ENCODE results near the gene SLC2A10.

Gene SLC2A10

DNA sequence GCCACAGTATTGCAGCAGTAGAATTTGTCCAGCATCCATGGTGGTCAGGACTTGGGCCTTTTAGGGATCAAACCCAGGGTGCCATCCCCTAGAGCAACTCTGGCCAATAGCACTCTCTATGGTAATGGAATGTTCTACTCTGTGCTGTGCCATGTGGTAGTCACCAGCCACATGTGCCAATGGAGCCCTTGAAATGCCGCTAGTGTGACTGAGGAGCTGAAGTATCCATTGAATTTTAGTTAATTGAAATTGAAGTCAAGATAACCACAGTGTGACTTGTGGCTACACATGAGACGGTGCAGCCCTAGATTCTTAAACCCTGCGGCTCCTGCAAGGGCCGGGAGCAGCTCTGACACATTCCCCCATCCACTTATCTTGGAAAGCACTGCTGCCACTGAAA is 54.6 kb downstream of the SLC2A10 start:
- H3F3A ChIP-seq (ENCODE audit: insufficient read depth), result no peaks in the 10 kb centered on the region
- no peaks in the 10 kb centered on the region for H3K9me3 ChIP-seq (ENCODE audit: insufficient read depth, low read length)
- H2AFZ ChIP-seq (ENCODE audit: low read depth, low read length, severe bottlenecking), result no peak overlapping the region
- H4K20me1 ChIP-seq (ENCODE audit: low read depth, low read length), result no peaks in the 10 kb centered on the region
- H3K9me2 ChIP-seq (replicated peaks; ENCODE audit: insufficient read depth, low read length), result no peaks in the 10 kb centered on the region
- no peak overlapping the region for H3K27ac ChIP-seq (ENCODE audit: low read depth, low read length)
- TF ChIP-seq, protein P1, sequence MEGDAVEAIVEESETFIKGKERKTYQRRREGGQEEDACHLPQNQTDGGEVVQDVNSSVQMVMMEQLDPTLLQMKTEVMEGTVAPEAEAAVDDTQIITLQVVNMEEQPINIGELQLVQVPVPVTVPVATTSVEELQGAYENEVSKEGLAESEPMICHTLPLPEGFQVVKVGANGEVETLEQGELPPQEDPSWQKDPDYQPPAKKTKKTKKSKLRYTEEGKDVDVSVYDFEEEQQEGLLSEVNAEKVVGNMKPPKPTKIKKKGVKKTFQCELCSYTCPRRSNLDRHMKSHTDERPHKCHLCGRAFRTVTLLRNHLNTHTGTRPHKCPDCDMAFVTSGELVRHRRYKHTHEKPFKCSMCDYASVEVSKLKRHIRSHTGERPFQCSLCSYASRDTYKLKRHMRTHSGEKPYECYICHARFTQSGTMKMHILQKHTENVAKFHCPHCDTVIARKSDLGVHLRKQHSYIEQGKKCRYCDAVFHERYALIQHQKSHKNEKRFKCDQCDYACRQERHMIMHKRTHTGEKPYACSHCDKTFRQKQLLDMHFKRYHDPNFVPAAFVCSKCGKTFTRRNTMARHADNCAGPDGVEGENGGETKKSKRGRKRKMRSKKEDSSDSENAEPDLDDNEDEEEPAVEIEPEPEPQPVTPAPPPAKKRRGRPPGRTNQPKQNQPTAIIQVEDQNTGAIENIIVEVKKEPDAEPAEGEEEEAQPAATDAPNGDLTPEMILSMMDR (IDR thresholded peaks at IDR 0.05; ENCODE audit: insufficient read depth, low read length, poor library complexity, severe bottlenecking), result no peak
- TF ChIP-seq EZH2phosphoT487 (conservative IDR thresholded peaks at IDR 0.05; ENCODE audit: low read length), result no peak
- H3K4me2 ChIP-seq (ENCODE audit: low read depth, low read length, poor library complexity, severe bottlenecking), result no peak overlapping the region
- H3K36me3 ChIP-seq (ENCODE audit: low read length), result no peaks in the 10 kb centered on the region
- no peak overlapping the region for H3K9ac ChIP-seq (ENCODE audit: low read length)
- H3K27me3 ChIP-seq (ENCODE audit: low read length), result no peaks in the 10 kb centered on the region
- H3K79me2 ChIP-seq (ENCODE audit: insufficient read depth, low read length), result no peaks in the 10 kb centered on the region
- no peak overlapping the region for H3K4me3 ChIP-seq (ENCODE audit: insufficient read depth, low read length, poor library complexity, severe bottlenecking)

DNA sequence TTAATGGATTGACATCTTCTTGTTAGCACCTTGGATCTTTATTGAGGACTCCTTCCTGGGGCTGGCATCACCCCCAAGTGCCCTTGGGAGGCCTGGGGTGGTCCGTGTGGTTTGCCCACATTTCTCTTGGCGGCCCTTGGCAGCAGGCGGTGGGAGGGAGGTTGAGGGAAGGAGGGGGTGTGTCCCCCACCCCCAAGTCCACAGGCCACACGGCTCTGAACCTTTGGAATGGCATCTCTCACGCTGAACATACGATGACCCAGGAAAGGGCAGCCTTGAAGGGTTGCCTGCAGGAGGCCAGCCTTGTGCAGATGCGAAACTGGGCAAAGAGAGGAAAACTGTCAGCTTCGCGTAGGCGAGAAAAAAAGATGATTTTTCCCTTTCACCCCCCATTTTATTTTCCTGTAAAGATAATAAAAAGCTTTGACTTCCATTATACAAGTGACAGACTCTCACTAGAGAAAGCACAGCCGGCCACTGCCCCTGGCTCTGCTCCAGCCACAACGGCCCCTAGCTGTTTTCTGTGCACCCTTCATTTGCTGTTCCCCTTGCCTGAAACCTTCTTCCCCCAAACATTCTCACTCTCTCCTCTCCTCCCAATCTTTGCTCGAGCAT is 56.2 kb downstream of the SLC2A10 start:
- Histone ChIP-seq H3K27ac (ENCODE audit: low read depth, low read length) (no peak overlapping the region), H3K4me3 (ENCODE audit: insufficient read depth, low read length, poor library complexity, severe bottlenecking) (no peak overlapping the region), H3K4me2 (ENCODE audit: low read depth, low read length, poor library complexity, severe bottlenecking) (no peak overlapping the region), H3K79me2 (ENCODE audit: insufficient read depth, low read length) (no peaks in the 10 kb centered on the region), H3K9ac (ENCODE audit: low read length) (no peak overlapping the region), H3K9me3 (ENCODE audit: insufficient read depth, low read length) (no peaks in the 10 kb centered on the region), H4K20me1 (ENCODE audit: low read depth, low read length) (no peaks in the 10 kb centered on the region), H3F3A (ENCODE audit: insufficient read depth) (no peaks in the 10 kb centered on the region), H3K9me2 (replicated peaks; ENCODE audit: insufficient read depth, low read length) (no peaks in the 10 kb centered on the region), H3K36me3 (ENCODE audit: low read length) (no peaks in the 10 kb centered on the region), H2AFZ (ENCODE audit: low read depth, low read length, severe bottlenecking) (no peak overlapping the region), H3K27me3 (ENCODE audit: low read length) (no peaks in the 10 kb centered on the region)
- TF ChIP-seq, protein P1 (IDR thresholded peaks at IDR 0.05; ENCODE audit: insufficient read depth, low read length, poor library complexity, severe bottlenecking), result no peak
- TF ChIP-seq EZH2phosphoT487 (conservative IDR thresholded peaks at IDR 0.05; ENCODE audit: low read length), result no peak

DNA sequence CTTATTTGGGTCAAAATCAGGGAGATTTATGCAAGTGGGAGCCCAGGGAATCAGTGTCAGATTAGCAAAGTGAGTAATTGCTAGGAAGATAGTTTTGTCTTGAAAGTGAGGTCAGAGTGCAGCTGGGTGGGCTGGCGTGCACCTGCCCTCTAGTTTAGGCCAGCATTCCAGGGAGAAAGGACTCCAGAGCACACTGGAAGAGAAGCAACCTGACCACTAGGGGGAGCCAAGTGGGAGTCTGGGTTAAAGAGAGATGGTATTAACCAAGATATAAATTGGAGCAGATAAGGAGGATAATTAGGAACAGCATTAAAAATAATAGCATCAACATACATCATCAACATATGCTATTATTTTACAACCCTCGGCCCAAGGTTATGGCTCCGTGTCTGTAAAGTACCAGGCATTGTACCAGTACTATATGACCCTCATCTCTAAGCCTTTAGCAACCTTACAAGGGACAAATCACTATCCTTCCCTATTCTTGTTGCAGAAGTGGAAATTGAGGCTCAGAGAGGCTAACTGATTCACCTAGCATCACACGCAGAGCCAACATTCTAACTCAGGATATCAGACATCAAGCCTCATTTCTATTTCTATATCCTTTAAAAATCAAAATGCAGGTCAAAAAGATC is 57.8 kb downstream of the SLC2A10 start:
- no peaks in the 10 kb centered on the region for H3K79me2 ChIP-seq (ENCODE audit: insufficient read depth, low read length)
- H3K27me3 ChIP-seq (ENCODE audit: low read length), result no peaks in the 10 kb centered on the region
- H3F3A ChIP-seq (ENCODE audit: insufficient read depth), result no peaks in the 10 kb centered on the region
- no peaks in the 10 kb centered on the region for H4K20me1 ChIP-seq (ENCODE audit: low read depth, low read length)
- TF ChIP-seq EZH2phosphoT487 (conservative IDR thresholded peaks at IDR 0.05; ENCODE audit: low read length), result no peak
- TF ChIP-seq, protein P1 (IDR thresholded peaks at IDR 0.05; ENCODE audit: insufficient read depth, low read length, poor library complexity, severe bottlenecking), result peak; percentile 90
- H3K36me3 ChIP-seq (ENCODE audit: low read length), result no peaks in the 10 kb centered on the region
- H3K4me3 ChIP-seq (ENCODE audit: insufficient read depth, low read length, poor library complexity, severe bottlenecking), result no peak overlapping the region
- H3K9ac ChIP-seq (ENCODE audit: low read length), result no peak overlapping the region
- H2AFZ ChIP-seq (ENCODE audit: low read depth, low read length, severe bottlenecking), result no peak overlapping the region
- no peak overlapping the region for H3K4me2 ChIP-seq (ENCODE audit: low read depth, low read length, poor library complexity, severe bottlenecking)
- H3K9me3 ChIP-seq (ENCODE audit: insufficient read depth, low read length), result no peaks in the 10 kb centered on the region
- H3K27ac ChIP-seq (ENCODE audit: low read depth, low read length), result no peak overlapping the region
- H3K9me2 ChIP-seq (replicated peaks; ENCODE audit: insufficient read depth, low read length), result no peaks in the 10 kb centered on the region
